Stimulated activated CD4-positive, alpha-beta T cell treated with anti-CD3 and anti-CD28 coated beads, Interleukin-1b, Interleukin-23, amount 100 ng/mL, for 24 hours (primary cell): ENCODE data around the gene FOXP3.
"Not testable (repeated sequence)": the region's sequence is repeated elsewhere in the genome, so short reads cannot be mapped to it uniquely, and the experiment has no call there.

Experiments
- DNase-seq, 4 experiments: peaks; one replicate each; pipeline ENCODE4 v3.0.0-alpha.2; 2020; ENCODE audit warnings: low read depth in 4 of 4, low spot score in 1 of 4

FOXP3 gene, protein sequence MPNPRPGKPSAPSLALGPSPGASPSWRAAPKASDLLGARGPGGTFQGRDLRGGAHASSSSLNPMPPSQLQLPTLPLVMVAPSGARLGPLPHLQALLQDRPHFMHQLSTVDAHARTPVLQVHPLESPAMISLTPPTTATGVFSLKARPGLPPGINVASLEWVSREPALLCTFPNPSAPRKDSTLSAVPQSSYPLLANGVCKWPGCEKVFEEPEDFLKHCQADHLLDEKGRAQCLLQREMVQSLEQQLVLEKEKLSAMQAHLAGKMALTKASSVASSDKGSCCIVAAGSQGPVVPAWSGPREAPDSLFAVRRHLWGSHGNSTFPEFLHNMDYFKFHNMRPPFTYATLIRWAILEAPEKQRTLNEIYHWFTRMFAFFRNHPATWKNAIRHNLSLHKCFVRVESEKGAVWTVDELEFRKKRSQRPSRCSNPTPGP

DNA sequence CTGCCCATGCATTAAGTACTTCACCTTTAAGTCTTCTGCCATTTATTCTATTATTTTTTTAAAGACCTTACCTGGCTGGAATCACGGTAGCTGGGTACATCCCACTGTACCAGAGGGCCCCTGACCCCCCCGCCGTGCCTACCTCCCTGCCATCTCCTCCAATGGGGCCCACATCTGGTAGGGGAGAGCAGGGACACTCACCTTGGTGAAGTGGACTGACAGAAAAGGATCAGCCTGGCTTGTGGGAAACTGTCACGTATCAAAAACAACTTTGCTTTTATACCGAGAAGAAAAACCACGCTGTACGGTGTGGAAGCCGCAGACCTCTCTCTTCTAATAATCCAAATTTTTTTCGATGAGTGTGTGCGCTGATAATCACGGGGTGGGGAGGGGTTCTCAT, at the start of gene FOXP3:
Gene FOXP3, minus strand, starts transcription at position 251 of the 400 bp plus-strand sequence. CDS start 6,205 bp downstream, outside the sequence.
- DNase-seq, result no peak

DNA sequence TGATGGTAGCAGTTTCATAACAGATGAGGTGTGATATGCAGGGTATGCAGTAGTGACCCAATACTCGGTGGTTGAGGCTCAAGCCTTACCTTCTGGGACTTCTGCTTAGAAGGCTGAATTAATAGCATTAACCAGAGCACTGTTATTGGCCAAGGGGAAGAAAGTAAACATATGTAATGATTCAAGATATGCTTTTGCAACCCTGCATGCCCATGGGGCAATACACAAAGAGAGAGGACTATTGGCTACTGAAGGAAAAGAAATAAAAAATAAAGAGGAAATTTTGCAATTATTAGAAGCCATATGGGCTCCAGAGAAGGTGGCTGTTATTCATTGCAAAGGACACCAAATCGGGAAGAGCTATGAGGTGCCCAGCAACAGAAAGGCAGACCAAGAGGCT, 47.7 kb upstream of the FOXP3 start:
- no peak for DNase-seq

DNA sequence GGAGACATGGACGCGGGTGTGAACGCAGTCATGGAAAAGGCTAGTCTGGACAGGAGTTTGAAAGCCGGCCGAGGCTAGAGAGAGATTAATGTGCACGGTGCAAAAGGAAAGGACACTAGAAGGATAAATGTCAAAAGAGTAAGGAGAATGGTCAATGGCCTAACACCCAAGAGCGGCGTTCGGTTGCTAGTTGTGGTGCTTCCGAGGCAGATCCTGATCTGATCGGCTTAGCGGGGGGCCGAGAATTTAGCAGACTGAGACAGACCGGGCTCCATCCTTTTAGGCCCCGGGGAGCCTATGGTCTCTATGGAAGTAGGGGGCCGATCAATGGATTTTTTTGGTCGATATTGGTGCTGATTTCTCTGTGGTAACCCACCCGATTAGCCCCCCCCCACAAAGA, 45.9 kb upstream of the FOXP3 start:
- DNase-seq, result no peak

DNA sequence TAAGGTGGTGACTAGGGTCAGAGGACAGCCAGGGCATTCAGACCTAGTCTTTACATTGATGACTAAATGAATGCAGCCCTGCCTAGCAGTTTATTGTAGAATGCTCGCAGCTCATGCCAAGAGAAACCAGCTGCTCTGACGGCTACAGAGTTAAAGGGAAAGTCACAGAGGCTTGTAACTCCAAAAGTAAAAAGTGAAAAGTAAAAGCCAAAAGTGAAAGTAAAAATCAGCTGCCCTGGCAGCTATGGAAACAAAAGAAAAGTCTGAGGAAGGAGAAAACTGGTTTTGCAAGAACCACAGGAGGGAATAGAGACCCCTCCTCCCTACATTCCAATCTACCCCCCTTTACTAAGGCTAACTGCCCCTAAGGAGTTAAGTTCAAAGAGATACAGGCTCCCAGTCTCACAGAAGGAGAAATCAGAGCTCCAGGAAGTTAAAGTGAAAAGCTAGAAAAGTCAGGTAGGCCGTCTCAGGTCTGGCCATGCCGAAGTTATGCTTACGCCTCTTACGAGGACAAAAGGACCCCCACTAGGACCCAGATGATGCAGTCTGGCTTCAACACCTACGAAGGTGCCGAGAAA, 45.0 kb upstream of the FOXP3 start:
- no peak for DNase-seq

DNA sequence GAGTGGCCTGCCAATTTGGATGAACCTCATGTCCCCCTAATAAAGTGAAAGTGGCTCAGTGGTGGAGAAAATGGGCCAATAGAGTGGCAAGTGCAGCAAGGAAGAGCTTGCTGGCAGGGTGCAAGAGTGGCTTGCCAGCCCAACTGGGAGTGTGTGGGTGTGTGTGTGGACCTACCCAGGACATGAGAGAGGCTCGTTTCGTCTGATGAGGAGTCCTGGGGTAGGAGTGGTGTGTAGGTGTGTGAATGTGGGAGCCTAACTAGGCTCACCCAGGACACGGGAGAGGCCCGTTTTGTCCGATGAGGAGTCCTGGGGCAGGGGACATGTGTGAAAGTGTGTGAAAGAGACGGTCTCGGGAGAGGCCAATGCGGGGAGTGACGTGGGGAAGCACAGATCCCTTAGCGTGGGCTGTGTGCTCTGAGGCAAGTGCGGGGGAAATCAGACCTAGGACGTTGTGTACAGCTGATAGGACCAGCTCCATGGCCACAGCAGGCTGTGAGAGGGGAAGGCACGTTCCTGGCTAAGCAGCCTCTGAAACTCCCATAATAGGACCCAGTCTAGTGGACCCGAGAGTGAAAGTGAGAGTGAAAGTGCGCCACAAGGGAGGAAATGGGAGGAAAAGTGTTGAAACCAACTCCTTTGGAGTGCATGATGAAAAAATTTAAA, 44.2 kb upstream of the FOXP3 start:
- no peak for DNase-seq

DNA sequence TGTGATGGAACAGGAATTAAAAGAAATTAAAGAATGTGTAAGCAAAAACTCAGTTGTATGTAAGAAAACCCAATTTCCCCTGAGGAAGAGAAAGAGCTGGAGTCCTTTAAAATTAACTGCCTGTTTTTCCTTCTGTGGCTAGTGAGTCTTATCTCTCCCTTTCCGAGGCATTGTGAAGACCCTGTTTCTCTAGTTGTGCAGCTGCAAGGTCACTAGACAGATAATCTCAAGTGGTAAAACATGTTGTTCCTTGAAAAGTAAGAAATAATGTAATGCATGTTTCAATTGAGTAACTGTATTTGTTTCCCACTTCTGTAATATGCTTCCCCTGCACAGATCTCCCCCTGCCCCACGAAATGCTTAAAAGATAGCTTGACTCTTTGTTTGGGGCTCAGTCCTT, 43.3 kb upstream of the FOXP3 start:
- DNase-seq, result not testable (repeated sequence)

DNA sequence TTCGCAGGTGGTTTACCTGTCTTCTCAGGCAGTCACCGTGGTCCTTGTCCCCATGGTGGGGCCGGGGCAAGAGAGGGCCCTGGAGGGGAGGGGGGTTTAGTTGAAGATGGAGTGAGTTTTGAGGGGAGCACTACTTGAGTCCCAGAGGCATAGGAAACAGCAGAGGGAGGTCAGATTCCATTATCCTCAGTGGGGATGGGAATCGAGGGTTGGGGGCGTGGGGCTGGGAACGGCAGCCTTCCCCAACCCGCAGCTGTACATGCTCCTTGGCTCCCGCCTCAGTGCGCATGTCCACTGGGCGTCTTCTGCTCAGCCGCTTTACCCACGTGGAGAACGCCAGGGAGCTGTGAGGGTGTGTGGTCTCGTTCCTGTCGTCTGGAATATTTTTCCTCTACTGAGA, 38.8 kb upstream of the FOXP3 start, which contains the start of gene GAGE10:
Gene GAGE10, plus strand, starts transcription at position 301 of the 400 bp plus-strand sequence. CDS start 1,214 bp downstream, outside the sequence.
- no peak for DNase-seq

DNA sequence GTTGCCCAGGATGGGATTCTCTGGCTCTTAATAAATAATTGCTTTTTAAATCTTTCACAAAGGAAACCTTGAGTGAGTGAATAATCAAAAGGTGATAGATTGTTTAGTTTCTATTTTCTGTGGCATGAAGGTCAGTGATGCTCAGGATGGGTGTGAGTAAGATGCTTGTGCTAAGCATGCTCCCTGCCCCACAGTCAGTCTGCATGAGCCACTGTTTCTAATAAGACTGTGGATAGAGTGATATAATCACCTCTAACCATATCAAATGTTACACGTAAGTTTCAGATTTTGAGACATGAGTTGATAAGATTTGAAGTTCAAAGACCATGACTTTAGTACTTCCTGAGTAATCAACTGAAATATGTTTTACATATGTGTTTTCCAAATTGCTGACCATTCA, 36.2 kb upstream of the FOXP3 start:
- DNase-seq, result no peak

DNA sequence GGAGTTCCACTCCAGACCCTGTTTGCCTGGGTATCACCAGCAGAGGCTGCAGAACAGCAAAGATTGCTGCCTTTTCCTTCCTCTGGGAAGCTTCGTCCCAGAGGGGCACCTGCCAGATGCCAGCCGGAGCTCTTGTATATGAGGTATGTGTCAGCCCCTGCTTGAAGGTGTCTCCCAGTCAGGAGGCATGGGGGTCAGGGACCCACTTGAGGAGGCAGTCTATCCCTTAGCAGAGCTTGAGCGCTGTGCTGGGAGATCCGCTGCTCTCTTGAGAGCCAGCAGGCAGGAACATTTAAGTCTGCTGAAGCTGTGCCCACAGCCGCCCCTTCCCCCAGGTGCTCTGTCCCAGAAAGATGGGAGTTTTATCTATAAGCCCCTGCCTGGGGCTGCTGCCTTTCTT, 34.8 kb upstream of the FOXP3 start:
- not testable (repeated sequence) for DNase-seq

DNA sequence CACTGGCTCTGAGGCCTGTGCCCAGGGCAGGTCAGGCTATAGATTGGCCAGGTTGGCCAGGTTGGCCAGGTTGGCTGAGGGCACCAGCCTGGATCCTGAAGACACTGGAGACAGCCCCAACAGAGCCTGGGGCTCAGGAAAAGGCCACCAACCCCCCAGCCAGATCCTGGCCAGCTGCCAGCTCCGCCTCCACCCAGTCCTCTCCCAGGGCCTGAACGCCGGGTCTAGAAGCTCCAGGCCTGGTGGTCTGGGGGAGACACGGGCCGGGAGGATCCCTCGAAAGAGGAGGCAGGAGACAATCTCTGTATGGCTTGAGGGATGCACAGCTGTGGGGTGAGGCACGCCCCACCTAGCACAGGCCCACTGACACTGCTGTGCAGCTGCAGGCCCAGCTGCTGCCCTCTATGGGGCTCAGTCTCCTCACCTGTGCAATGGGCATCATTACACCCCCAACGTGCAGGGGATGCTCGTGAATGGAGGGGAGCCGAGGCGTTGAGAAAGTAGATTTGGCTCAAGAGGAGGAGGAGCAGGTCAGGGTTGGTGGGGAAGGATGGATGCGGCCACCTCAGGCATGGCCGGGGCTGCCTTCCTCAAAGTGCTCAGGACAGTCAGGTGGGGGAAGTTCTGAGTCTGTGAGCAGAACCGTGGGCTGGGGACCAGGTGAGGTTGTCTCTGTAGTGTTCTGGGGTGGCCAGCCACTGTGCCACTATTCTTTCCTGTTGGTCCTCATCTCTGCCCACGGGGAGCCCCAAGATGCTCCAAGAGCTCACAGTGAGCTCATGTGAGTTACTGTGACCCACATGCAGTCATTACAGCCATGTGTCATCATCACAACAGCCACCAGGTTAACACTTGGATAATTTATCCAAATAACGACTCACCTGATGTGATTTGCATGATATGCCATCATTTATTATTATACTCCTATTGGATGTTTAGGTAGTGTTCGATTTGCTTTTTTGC, 28.2 kb upstream of the FOXP3 start:
- no peak for DNase-seq

DNA sequence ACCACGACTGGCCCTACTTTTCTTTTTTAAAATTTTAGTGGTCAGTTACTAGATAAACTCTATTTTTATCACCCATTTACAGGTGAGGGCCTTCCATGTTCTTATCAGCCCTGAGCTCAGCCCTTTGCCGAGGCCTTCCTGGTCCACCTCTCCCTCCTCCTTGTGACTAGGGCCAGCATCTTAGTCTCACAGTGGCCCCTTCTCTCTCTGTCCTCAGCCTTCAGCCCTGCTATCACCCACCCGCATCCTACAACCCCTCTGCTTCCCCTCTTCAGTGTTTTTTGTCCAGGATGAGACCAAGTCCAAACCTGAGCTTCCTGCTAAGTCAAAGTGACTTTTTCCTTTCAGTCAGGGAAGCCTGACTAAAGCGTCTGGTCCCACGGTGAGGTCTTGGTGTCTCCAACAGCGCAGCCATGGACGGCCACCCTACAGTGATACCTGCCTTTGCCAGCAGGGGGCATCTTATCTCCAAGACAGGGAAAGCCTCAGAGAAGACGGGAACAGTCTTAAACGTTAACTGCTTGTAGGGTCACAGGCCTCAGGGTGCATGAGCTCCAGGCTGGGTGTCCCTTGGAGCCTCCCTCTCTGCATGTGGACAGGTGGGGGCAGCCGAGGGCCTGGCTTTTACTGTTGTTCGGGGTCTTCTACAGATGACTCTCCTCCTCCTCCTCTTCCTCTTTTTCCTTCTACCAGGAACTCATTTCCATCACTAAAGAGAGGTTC, 27.3 kb upstream of the FOXP3 start:
- peak; percentile 44 to 55 (median 48) for DNase-seq

DNA sequence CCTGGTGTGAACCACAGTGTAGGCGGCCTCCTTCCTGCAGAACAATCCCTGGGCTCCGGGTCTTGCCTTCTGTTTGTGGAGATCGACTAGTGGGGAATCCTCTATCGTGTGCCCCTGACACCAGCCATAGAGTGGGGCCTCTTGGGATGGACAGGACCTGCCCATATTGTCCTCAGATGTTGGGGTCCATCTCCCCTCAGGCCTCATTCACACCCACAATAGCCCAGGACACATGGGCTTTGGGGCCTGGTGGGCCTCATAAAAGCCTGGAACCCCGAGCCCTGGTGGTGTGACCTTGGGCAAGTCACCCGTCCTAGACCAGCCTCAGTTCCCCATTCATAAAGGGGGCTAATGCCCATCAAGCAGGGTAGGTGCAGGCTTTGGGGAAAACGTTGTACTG, 25.7 kb upstream of the FOXP3 start:
- no peak for DNase-seq

DNA sequence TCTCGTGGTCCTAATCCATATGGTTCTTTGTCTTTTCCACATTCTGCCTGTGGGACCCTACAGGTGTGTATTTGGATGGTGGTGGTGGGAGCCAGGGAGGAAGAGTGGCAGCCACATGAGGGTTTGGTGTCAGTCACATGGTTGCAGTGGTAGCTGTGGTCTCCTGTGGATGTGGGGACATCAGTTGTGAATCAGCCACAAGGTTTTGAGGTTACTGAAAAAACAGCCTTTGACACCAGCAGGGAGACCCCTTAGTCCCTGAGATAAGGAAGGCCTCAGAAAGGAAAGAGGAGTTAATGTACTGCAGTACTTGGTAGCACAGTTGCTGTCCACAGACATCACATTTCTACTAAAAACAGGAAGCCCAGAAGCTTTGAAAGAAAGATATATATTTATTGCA, 23.2 kb upstream of the FOXP3 start:
- no peak for DNase-seq

DNA sequence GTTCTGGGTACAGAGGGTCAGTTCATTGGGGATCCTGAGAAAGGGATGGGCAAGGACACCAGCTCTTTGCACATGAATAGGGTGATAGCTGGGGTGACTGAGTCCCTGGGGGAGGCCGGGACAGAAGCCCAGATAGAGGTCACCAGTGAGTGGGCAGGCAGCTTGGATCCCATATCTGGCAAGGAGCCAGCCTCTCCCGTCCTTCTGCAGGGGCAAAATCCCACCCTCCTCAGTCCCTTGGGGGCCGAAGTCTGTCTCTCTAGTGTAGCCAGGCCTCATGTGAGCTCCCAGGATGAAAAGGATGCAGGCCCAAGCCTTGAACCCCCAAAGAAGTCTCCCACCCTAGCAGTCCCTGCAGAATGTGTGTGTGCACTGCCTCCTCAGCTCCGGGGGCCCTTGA, 22.1 kb upstream of the FOXP3 start:
- no peak for DNase-seq

DNA sequence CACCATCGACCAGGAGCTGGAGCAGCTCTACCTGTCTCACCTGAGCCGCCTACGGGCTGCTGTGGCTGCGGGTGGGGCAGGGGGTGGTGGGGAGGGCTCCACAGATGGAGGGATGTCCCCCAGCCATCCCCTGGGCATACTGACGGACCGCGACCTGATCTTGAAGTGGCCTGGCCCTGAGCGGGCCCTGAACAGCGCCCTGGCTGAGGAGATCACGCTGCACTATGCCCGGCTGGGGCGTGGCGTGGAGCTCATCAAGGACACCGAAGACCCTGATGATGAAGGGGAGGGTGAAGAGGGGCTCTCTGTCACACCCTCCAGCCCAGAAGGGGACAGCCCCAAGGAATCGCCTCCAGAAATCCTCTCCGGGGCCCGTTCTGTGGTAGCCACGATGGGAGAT, 21.6 kb upstream of the FOXP3 start:
- no peak for DNase-seq

DNA sequence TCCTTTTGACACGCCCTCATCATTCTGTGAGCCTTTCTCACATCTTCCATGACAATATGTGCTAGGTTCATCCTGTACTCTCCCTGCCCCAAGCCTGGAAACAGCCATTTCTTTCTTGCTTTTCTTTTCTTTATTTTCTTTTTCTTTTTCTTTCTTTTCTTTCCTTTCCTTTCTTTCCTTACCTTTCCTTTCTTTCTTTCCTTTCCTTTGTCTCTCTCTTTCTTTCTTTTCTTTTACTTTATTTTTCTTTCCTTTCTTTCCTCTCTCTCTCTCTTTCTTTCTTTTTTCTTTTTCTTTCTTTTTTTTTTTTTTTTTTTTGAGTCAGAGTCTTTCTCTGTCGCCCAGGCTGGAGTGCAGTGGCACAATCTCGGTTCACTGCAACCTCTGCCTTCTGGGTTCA, 19.7 kb upstream of the FOXP3 start:
- no peak for DNase-seq

DNA sequence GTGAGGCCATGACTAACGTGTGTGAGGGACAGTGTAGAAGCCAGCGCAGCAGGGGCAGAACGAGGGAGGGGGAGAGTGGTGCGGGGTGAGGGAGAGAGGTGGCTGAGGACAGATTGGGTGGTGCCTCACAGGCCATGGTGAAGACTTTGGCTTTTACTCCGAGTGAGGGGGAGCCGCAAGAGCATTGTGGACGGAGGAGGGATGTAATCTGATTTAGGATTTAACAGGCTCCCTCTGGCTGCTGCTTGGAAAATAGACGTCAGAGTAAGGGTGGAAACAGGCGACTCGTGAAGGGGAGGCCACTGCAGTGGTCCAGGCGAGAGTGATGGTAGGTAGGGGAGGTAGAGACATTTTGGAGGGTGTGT, 18.1 kb upstream of the FOXP3 start:
- no peak for DNase-seq

DNA sequence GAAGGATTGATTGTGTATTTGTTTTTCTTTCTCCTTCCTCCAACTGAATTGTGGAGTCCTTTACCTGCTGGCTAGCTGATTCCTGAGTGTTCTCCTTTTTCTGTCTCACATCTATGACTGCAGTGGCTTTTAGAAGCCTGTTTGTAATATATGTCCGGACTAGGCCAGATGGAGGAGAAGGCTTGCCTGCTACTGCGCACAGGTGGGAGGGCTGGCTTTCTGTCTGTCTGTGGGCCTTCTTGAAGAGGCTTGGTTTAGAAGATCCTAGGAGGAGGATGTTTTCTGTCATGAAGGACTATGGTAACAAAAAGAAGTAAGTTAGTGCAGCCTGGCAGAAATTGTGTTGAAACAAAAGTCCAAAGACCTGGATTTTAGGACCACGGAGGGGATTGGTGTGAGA, 13.6 kb upstream of the FOXP3 start:
- no peak for DNase-seq

DNA sequence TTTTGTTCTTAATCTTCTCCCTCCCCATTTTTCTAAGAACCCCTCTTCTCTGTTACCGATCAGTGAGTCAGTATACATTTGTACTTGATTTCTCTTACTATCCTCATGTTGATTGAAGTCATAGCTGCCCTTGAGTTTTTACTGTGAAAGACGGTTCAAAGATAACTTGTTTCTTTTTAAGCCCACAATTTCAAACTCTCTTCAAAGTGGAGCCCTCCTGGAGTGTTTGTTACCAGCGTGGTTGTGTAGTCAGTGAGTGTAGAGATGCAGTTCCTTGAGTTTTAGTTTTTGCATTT, 13.0 kb upstream of the FOXP3 start:
- DNase-seq, result no peak

DNA sequence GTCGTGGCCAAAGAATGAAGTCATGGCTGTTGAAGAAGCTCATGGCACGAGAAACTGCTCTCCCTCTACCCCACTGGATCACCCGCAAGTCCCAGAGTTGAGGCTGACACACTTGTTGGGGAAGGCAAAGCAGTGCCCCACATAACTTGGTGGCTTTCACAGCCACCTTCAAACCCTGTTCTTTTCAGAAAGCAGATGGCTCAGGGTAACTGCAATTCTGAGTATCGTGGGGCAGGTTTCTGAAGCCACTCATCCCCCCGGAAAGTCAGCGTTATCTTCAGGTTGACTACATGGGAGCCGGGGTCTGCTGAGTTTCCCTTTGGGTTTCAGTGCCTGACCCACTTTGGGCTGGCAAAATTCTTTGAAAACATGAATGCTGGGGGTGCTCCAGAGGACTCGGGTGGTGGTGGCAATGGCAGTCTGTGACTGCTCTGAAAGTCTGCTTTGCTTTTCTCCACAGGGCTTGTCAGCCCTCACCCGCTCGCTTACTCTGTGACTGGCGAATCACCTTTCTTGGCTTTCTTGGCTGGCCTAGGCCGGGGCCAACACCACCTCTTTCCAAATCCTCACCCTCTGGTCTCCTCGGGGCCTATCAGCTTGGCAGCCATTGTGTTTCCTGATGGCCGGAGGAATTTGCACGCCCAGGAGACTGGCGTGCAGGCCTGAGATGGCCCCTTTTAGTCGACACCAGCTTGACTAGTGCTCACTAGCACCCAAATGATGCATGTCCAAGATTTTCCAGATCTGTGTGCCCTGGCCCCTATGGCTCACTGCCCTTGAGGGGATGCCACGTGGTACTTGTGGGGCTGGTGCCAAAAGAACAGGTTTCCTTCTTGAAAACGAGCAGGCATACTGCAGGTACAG, 12.4 kb upstream of the FOXP3 start:
- no peak for DNase-seq
